Right hindlimb (tissue), 1 donor: ENCODE results near the gene PRPH.
"Not testable (repeated sequence)": the region's sequence is repeated elsewhere in the genome, so short reads cannot be mapped to it uniquely, and the experiment has no call there.

ENCODE experiments used
- DNase-seq: peaks from one replicate; pipeline ENCODE4 v3.0.0-alpha.2; 2018

PRPH gene

DNA sequence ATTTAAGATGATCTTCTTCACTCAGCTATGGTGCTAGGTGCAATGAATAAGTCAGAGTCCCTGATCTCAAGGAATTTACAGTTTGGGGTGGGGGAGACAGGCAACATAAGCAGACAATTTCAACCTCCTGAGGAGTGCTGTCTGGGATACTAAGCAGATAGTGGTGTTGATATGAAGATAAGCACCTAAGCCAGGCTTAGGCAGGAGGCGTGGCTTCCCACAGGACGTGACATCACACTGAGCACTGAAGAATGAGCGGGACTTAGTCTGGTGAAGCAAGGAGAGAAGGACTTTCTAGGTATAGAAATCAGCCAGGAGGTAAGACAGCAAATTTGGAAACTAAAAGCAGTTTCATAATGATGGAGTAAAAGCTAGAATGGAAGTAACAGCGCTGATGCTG is 6.8 kb downstream of the PRPH start:
- DNase-seq = no peak

GRCh38 chr12:49304161-49304560 is 9.2 kb downstream of the PRPH start:
- DNase-seq = peak; percentile 51

DNA sequence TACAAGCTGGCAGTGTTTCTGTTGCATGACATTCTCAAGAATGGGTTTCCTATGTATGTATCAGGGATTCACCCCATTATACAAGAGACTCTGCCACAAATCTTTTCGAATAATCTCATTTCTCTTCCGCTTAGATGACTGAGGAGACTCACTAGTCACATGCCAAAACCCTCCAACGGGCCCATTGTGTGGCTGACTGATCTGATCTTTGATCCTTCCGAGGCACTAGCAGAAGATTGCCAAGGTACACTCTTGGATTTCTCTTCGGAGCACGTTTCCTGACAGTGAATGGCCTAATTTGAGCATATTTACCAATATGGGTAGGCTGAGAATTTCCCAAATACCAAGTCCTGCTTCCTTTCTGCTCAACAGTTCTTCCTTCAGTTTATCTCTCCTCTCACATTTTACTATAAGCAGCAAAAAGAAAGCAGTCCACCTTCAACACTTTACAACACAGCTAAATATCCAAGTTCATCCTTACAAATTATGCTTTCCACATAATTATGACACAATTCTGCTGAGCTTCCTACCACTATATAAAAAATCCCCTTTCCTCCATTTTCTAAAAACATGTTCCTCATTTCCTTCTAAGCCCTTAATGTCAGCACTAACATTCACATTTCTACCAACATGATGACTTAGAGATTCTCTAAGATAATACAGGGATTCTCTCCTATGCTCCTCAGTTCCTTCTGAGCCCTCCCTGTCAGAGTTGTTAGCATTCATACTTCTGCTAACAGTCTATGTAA is 11.0 kb downstream of the PRPH start:
- DNase-seq = no peak

DNA sequence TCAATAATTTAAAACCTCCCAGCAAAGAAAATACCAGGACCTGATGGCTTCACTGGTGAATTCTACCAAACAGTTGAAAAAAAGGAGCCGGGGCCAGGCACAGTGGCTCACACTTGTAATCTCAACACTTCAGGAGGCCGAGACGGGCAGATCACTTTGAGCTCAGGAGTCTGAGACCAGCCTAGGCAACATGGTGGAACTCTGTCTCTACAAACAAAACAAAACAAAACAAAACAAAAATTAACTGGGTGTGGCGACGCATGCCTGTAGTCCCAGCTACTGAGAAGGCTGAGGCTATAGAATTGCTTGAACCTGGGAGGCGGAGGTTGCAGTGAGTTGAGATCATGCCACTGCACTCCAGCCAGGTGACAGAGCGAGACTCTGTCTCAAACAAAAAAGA is 14.4 kb downstream of the PRPH start:
- DNase-seq = no peak

- DNase-seq = not testable (repeated sequence)
These were observed 15.6 kb downstream of the PRPH start for GRCh38 chr12:49310451-49311000.

DNA sequence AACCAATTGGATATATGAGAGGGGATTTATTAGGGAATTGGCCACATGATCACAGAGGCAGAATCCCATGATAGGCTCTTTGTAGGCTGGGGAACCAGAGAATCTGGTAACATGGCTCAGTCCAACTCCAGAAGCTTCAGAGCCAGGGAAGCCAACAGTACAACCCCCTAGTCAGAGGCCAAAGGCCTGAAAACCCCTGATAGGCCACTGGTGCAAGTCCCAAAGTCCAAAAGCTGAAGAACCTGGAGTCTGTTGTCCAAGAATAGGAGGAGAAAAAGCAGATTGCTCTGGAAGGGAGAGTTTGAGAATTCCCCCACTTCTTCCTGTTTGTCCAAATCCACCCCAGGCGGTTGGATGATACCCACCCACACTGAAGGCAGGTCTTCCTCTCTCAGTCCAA is 19.9 kb downstream of the PRPH start:
- DNase-seq = no peak

DNA sequence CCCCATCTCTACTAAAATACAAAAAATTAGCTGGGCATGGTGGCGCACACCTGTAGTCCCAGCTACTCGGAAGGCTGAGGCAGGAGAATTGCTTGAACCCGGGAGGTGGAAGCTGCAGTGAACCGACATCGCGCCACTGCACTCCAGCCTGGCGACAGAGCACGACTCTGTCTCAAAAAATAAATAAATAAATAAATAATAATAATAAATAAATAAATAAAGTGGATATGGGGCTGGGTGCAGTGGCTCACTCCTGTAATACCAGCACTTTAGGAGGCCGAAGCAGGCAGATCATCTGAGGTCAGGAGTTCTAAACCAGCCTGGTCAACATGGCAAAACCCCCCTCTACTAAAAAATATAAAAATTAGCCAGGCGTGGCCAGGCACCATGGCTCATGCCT is 22.2 kb downstream of the PRPH start:
- not testable (repeated sequence) for DNase-seq

- not testable (repeated sequence) for DNase-seq
These were observed 25.6 kb downstream of the PRPH start for GRCh38 chr12:49320411-49321103.

GRCh38 chr12:49322367-49322707 is 27.4 kb downstream of the PRPH start:
- DNase-seq = no peak

- peak; percentile 99 for DNase-seq
These were observed 28.0 kb downstream of the PRPH start, which contains the start of gene TROAP for GRCh38 chr12:49322708-49323523. TSS of gene TROAP (plus strand) at chr12:49323255. CDS start at chr12:49323609, 354 bp downstream.

- DNase-seq = no peak
These were observed 28.7 kb downstream of the PRPH start for GRCh38 chr12:49323524-49324097.

DNA sequence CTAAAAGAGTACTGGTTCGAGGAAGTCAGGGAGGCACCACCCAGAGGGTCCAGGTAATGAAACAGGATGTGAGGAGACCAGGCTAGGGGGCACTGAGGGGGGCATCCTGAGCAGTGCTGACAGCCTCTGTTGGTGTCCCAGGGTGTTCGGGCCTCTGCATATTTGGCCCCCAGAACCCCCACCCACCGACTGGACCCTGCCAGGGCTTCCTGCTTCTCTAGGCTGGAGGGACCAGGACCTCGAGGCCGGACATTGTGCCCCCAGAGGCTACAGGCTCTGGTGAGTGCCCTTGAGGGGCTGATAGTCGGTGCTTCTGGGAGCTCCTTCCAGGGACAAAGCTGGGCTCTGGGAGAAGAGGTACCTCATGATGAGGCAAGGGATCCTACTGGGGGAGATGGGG is 30.7 kb downstream of the PRPH start:
- no peak for DNase-seq

DNA sequence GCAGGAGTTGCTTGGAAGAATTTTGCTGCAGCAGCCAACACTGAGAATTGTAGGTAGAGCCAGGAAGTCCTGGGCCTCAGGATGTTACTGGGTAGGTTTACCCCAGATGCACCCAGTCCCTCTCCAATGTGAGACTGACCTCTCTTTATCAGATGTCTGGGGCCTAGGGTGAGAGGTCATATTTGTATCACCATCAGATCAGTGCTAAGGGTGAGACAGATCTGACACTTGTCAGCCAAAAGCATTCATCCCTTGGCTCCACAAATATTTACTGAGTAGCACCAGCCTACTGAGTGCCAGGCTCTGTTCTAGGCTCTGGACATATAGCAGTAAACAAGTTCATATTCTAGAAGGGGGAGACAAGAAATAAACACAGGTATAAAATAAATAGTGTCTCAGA is 32.4 kb downstream of the PRPH start:
- DNase-seq = no peak

- DNase-seq = no peak
These were observed 32.9 kb downstream of the PRPH start for GRCh38 chr12:49327887-49328286.

DNA sequence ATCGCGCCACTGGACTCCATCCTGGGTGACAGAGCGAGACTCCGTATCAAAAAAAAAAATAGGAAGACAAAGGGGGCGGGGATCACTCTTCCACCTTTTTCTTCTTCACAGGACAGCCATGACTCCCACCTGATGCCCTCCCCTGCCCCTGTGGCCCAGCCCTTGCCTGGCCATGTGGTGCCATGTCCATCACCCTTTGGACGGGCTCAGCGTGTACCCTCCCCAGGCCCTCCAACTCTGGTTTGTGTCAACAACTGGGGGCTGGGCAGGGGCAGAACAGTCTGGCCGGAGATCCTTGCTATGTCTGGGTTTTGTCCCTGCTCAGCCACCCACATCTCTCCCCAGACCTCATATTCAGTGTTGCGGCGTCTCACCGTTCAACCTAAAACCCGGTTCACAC is 33.9 kb downstream of the PRPH start:
- no peak for DNase-seq

DNA sequence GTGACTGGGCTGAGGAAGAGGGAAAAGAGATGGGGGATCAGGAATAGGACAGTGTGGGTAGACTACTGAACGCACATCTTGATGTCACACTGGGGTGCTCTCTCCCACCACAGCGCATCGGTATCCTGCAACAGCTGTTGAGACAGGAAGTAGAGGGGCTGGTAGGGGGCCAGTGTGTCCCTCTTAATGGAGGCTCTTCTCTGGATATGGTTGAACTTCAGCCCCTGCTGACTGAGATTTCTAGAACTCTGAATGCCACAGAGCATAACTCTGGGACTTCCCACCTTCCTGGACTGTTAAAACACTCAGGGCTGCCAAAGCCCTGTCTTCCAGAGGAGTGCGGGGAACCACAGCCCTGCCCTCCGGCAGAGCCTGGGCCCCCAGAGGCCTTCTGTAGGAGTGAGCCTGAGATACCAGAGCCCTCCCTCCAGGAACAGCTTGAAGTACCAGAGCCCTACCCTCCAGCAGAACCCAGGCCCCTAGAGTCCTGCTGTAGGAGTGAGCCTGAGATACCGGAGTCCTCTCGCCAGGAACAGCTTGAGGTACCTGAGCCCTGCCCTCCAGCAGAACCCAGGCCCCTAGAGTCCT is 35.2 kb downstream of the PRPH start:
- no peak for DNase-seq

DNA sequence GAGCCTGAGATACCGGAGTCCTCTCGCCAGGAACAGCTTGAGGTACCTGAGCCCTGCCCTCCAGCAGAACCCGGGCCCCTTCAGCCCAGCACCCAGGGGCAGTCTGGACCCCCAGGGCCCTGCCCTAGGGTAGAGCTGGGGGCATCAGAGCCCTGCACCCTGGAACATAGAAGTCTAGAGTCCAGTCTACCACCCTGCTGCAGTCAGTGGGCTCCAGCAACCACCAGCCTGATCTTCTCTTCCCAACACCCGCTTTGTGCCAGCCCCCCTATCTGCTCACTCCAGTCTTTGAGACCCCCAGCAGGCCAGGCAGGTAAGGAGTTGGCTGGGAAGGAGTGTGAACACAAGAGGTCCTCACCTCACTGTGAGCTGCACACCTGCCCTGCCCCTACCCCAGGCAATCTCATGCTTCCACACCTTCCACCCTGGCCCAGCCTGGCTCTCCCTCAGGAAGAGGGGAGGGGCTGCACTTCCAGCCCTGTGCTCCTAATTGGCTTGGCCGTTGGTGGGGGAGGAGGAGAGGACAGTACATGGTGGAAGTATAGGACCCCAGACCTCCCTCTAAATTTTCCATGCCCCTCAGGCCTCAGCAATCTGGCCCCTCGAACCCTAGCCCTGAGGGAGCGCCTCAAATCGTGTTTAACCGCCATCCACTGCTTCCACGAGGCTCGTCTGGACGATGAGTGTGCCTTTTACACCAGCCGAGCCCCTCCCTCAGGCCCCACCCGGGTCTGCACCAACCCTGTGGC is 35.9 kb downstream of the PRPH start:
- no peak for DNase-seq

GRCh38 chr12:49331380-49332222 is 36.7 kb downstream of the PRPH start:
- DNase-seq = peak; percentile 84

GRCh38 chr12:49332441-49332861 is 37.5 kb downstream of the PRPH start:
- peak; percentile 50 for DNase-seq

DNA sequence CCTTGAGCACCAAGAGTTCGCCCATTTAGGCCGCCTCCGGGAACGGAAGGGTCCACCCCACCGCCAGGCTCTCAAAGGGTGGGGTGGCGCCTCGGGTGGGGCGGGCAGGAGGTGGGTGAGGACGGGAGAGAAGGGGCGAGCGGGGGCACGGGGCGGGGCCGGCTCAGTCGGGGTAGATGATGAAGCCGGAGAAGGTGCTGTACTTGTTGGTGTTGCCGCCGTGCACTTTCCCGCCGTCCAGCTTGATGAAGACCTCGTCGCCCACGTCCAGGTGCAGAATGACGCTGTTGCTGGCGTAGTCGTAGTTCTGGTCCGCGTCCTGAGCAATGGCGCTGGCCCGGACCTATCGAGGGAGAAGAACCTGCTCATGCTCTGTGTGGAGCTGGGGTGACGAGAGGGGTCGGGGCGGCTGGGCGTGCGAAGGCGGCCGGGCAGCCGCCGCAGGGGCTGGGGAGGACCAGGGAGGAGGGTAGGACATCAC is 38.0 kb downstream of the PRPH start:
- no peak for DNase-seq

- DNase-seq = not testable (repeated sequence)
These were observed 38.8 kb downstream of the PRPH start for GRCh38 chr12:49333778-49334177.
